ENCODE results near the gene LY6G6D. TPM values are rescaled to one million over a fixed set of nuclear protein-coding genes. Genes with fewer than 3 reads are reported as not detected.
A peak's percentile ranks its signal among the peaks of the same experiment; 100 is the strongest.

LY6G6D gene
- total RNA-seq, 4 donors from 2014 or later: not detected

DNA sequence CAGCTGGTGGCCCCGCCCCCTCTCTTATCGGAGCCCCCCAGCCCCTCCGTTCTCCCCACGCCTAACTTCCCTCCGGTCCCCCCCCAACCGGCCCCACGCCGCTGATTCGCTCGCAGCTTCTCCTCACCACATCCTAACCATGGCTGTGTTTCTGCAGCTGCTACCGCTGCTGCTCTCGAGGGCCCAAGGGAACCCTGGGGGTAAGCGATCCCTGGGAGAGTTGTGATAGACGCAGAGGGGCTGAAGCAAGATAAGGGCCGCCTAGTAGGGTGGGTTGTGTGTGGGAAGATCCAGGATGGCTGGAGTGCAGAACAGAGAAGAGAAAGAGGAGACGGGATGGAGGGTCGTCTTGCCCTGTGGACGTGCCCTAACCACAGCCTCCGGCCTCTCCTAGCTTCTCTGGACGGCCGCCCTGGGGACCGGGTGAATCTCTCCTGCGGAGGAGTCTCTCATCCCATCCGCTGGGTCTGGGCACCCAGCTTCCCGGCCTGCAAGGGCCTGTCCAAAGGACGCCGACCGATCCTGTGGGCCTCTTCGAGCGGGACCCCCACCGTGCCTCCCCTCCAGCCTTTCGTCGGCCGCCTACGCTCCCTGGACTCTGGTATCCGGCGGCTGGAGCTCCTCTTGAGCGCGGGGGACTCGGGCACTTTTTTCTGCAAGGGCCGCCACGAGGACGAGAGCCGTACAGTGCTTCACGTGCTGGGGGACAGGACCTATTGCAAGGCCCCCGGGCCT, 8.3 kb downstream of the LY6G6D start, which contains the start of gene MPIG6B:
Gene MPIG6B (plus strand): TSS at position 129 of the 735 bp plus-strand sequence. CDS start 11 bp downstream, at position 140.
- ATAC-seq (no peak), DNase-seq (no peak)
- H3K27me3 ChIP-seq: no peaks in the 10 kb centered on the region
- no peak within 1 kb of the TSS for H3K27ac ChIP-seq
- intact Hi-C loops (cut with DNase I; ENCODE audit: low total_unique reads) (no loop called here), in situ Hi-C loops (cut with MboI; ENCODE audit: low sequenced_read_pairs in 4 of 4) (no loop called here)
- TF ChIP-seq POLR2A (IDR thresholded peaks at IDR 0.05) (no peak), CTCF (IDR thresholded peaks at IDR 0.05 in 4 of 5, conservative IDR thresholded peaks at IDR 0.05 in 1 of 5) (no peak)
- H3K4me1 ChIP-seq: no peaks in the 10 kb centered on the region
- H3K9me3 ChIP-seq: no peaks in the 10 kb centered on the region
- no peak within 1 kb of the TSS for H3K4me3 ChIP-seq
- no peaks in the 10 kb centered on the region for H3K36me3 ChIP-seq

DNA sequence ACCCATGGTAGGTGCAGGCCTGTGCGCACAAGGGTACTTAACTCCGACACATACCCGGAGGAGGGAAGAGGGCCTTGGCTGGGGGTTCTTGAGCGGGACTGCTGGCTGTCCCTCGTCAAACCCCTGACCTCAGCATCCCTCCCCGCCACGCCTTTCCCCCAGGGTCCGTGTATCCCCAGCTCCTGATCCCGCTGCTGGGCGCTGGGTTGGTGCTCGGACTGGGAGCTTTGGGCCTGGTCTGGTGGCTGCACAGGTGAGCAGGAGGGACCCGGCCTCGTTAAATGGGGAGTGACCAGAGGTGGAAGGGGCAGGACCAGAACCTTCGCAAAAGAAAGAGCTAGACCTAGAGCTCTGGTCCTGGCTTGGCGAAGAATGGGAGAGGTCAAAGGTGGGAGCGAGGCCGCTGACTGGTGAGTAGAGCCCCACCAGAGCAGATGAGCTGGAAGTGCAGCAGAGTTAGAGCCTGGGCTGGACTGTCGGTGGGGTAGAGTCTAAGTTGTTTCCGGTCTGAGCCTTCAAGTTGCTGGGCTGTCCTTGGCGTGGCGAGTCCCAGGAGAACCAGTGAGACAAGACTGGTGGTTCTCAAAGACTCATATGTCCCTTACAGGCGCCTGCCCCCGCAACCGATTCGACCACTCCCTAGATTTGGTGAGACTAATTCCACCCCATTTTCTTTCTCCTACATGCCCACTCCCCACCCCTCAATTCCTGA, 9.0 kb downstream of the LY6G6D start:
- no peaks in the 10 kb centered on the region for H3K9me3 ChIP-seq
- no peak overlapping the region for H3K4me3 ChIP-seq
- H3K27me3 ChIP-seq: no peaks in the 10 kb centered on the region
- H3K27ac ChIP-seq: no peak overlapping the region
- H3K36me3 ChIP-seq: no peaks in the 10 kb centered on the region
- intact Hi-C loops (cut with DNase I; ENCODE audit: low total_unique reads): no loop called here
- in situ Hi-C loops (cut with MboI; ENCODE audit: low sequenced_read_pairs in 4 of 4): no loop called here
- TF ChIP-seq POLR2A (IDR thresholded peaks at IDR 0.05) (no peak), CTCF (IDR thresholded peaks at IDR 0.05 in 4 of 5, conservative IDR thresholded peaks at IDR 0.05 in 1 of 5) (no peak)
- no peak for DNase-seq
- peaks cover 4 to 5% of the 10 kb centered on the region in 2 donors for H3K4me1 ChIP-seq
- no peak for ATAC-seq

DNA sequence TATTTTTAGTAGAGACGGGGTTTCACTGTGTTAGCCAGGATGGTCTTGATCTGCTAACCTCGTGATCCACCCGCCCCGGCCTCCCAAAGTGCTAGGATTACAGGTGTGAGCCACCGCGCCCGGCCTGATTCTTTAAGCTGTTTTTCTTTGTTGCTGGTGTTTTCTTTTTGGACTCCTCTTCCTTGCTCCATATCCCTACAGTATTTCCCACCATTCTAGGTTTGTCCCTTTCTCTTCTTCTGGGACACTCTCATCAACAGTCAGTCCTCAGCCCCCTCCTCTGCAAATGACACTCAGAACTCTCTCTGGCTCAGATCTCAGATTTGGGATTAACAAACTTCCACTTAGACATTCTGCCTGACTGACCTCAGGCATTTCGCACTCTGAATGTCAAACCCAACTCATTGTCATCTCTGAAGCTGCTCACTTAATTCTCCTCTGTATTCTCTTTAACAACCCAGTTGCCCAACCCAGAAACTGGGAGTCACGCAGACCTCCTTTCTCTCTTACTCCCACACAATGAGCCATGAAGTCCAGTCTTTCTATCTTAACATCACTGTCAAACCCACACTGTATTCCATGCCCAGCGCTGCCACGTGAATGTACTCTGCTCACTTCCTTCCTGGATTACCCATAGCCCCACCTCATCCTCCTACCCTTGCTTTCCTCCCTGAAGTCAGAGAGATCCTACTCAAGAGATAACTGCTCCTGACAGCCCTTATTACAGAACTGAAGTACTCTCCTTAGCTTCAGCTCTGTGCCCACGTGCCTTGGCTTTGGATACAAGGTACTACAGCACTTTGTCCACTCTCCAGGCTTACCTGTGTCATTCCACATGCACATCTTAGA, 10.6 kb downstream of the LY6G6D start:
- Histone ChIP-seq H3K27me3 (peaks cover 0 to 3% (median 0%) of the 10 kb centered on the region in 3 donors), H3K4me1 (peaks cover 7 to 8% of the 10 kb centered on the region in 2 donors), H3K4me3 (no peak overlapping the region), H3K36me3 (no peaks in the 10 kb centered on the region), H3K27ac (no peak overlapping the region), H3K9me3 (no peaks in the 10 kb centered on the region)
- DNase-seq (no peak), ATAC-seq (no peak)
- in situ Hi-C loops (cut with MboI; ENCODE audit: low sequenced_read_pairs in 4 of 4) (no loop called here), intact Hi-C loops (cut with DNase I; ENCODE audit: low total_unique reads) (no loop called here)
- TF ChIP-seq POLR2A (IDR thresholded peaks at IDR 0.05): no peak
- TF ChIP-seq CTCF (IDR thresholded peaks at IDR 0.05 in 4 of 5, conservative IDR thresholded peaks at IDR 0.05 in 1 of 5): no peak

GRCh38 chr6:31727034-31727716, 12.0 kb downstream of the LY6G6D start:
- intact Hi-C loops (cut with DNase I; ENCODE audit: low total_unique reads): no loop called here
- in situ Hi-C loops (cut with MboI; ENCODE audit: low sequenced_read_pairs in 4 of 4): no loop called here
- H3K4me1 ChIP-seq: peaks cover 7 to 8% of the 10 kb centered on the region in 2 donors
- peaks cover 0 to 3% (median 0%) of the 10 kb centered on the region in 3 donors for H3K27me3 ChIP-seq
- H3K9me3 ChIP-seq: no peaks in the 10 kb centered on the region
- no peak overlapping the region for H3K4me3 ChIP-seq
- H3K27ac ChIP-seq: peak overlapping the region in 1 of 4 donors; percentile 88
- H3K36me3 ChIP-seq: no peaks in the 10 kb centered on the region
- DNase-seq (no peak), ATAC-seq (no peak)
- no peak for TF ChIP-seq CTCF (IDR thresholded peaks at IDR 0.05 in 4 of 5, conservative IDR thresholded peaks at IDR 0.05 in 1 of 5)
- TF ChIP-seq POLR2A (IDR thresholded peaks at IDR 0.05): no peak

Data from gastrocnemius medialis (tissue), 4 donors.